ENCODE data around the gene ZNF618.

The ZNF618 gene

GRCh38 chr9:114105236-114105635, 229.1 kb downstream of the ZNF618 start:
- no peaks in the 10 kb centered on the region for H3K4me1 ChIP-seq (ENCODE audit: insufficient read depth, low read length, poor library complexity, severe bottlenecking)
- H3K79me2 ChIP-seq (ENCODE audit: insufficient read depth, low read length): no peaks in the 10 kb centered on the region
- H3K9me2 ChIP-seq (replicated peaks; ENCODE audit: low read depth, low read length): no peaks in the 10 kb centered on the region
- no peaks in the 10 kb centered on the region for H4K20me1 ChIP-seq (ENCODE audit: insufficient read depth, low read length, poor library complexity, severe bottlenecking)
- no peaks in the 10 kb centered on the region for H3K36me3 ChIP-seq (ENCODE audit: insufficient read depth, low read length)
- H3K9ac ChIP-seq (ENCODE audit: low read depth, low read length, poor library complexity, severe bottlenecking): no peak overlapping the region
- no peaks in the 10 kb centered on the region for H3K9me3 ChIP-seq (ENCODE audit: insufficient read depth, low read depth, low read length)
- no peak overlapping the region for H3K4me2 ChIP-seq (ENCODE audit: low read depth, low read length, poor library complexity, severe bottlenecking)
- TF ChIP-seq EZH2phosphoT487 (IDR thresholded peaks at IDR 0.05; ENCODE audit: borderline replicate concordance): no peak
- no peak for TF ChIP-seq CTCF (conservative IDR thresholded peaks at IDR 0.05; ENCODE audit: low read length)
- H3F3A ChIP-seq (ENCODE audit: low read depth): no peaks in the 10 kb centered on the region
- H2AFZ ChIP-seq (ENCODE audit: low read length): no peak overlapping the region
- no peak overlapping the region for H3K4me3 ChIP-seq (ENCODE audit: low read length, poor library complexity, severe bottlenecking)
- H3K27me3 ChIP-seq (ENCODE audit: insufficient read depth, low read length, poor library complexity, severe bottlenecking): no peaks in the 10 kb centered on the region
